Endodermal cell (in vitro differentiated cells): Measurements from ENCODE around the gene SDHAF4. TPM values are rescaled to one million over a fixed set of nuclear protein-coding genes. Genes with fewer than 3 reads are reported as not detected.
"Not testable (repeated sequence)": the region's sequence is repeated elsewhere in the genome, so short reads cannot be mapped to it uniquely, and the experiment has no call there.

ENCODE experiments used
- DNase-seq: peaks from one replicate; pipeline ENCODE4 v3.0.0-alpha.2; 2017
- H3K27ac ChIP-seq: 2 replicates; pipeline ENCODE4 v1.5.1; 2013; ENCODE audit warnings: mild to moderate bottlenecking, low read depth, low read length, moderate library complexity
- H3K27me3 ChIP-seq: 2 replicates; pipeline ENCODE4 v1.6.1; 2013; ENCODE audit warnings: mild to moderate bottlenecking, low read length, moderate library complexity; ENCODE audit not compliant: insufficient read depth, control insufficient read depth, poor library complexity, severe bottlenecking
- H3K36me3 ChIP-seq: 2 replicates; pipeline ENCODE4 v1.7.0; 2013; ENCODE audit warnings: mild to moderate bottlenecking, low read length, moderate library complexity; ENCODE audit not compliant: control insufficient read depth, insufficient read depth
- H3K4me1 ChIP-seq: one replicate; pipeline ENCODE4 v1.7.0; 2013; ENCODE audit warnings: low read length; ENCODE audit not compliant: control insufficient read depth, insufficient read depth
- H3K4me3 ChIP-seq: 2 replicates; pipeline ENCODE4 v1.5.1; 2013; ENCODE audit warnings: mild to moderate bottlenecking, low read length, moderate library complexity
- H3K9ac ChIP-seq: 2 replicates; pipeline ENCODE4 v1.6.1; 2013; ENCODE audit warnings: mild to moderate bottlenecking, low read length, moderate library complexity; ENCODE audit not compliant: poor library complexity, severe bottlenecking; ENCODE audit errors: extremely low read depth
- H3K9me3 ChIP-seq: 2 replicates; pipeline ENCODE4 v1.6.1; 2013; ENCODE audit warnings: mild to moderate bottlenecking, low read length, moderate library complexity; ENCODE audit not compliant: control insufficient read depth
- H3K27ac Mint-ChIP-seq: 2 replicates; pipeline ENCODE4 v1.8.0; 2020; ENCODE audit warnings: mixed read lengths
- H3K27me3 Mint-ChIP-seq: 2 replicates; pipeline ENCODE4 v1.8.0; 2021; ENCODE audit warnings: mild to moderate bottlenecking, mixed read lengths; ENCODE audit not compliant: insufficient read depth
- H3K36me3 Mint-ChIP-seq: 2 replicates; pipeline ENCODE4 v1.8.0; 2020; ENCODE audit warnings: low read depth, mixed read lengths
- H3K4me1 Mint-ChIP-seq: 2 replicates; pipeline ENCODE4 v1.8.0; 2020; ENCODE audit warnings: mixed read lengths
- H3K4me3 Mint-ChIP-seq: 2 replicates; pipeline ENCODE4 v1.8.0; 2020; ENCODE audit warnings: mild to moderate bottlenecking, moderate library complexity, mixed read lengths
- H3K9me3 Mint-ChIP-seq: 2 replicates; pipeline ENCODE4 v1.8.0; 2020; ENCODE audit warnings: mild to moderate bottlenecking, mixed read lengths
- WGBS, 2 experiments: methylation state at CpG; one replicate each; pipeline versions ENCODE4 v1.1.5 to v1.1.7; 2013; ENCODE audit warnings: missing lambda C conversion rate in 2 of 2, mixed read lengths in 1 of 2; ENCODE audit not compliant: insufficient coverage in 1 of 2, insufficient read length in 1 of 2; 5-methylcytosine and 5-hydroxymethylcytosine counted together
- total RNA-seq, 2 donors: library from RNA; stranded (reverse); fragmentation: NEBNext Ultra II Directional in 1 of 2; extraction: Animal tissue kit (Norgen Biotek cat#: 25700) in 1 of 2; gene quantifications; 2 replicates in 1 of 2; 3 replicates in 1 of 2; pipeline ENCODE4 v1.2.1, GENCODE V29; 2021
- TF ChIP-seq, protein P1 (sequence below): fragments of 200-600 bp; sonication (generic); conservative IDR thresholded peaks from 2 replicates; pipeline ENCODE4 v1.5.0; 2021; ENCODE audit warnings: antibody characterized with exemption, mild to moderate bottlenecking

SDHAF4 gene
- total RNA-seq, 2 donors from 2014 or later, result 23.5 to 47.4 TPM

DNA sequence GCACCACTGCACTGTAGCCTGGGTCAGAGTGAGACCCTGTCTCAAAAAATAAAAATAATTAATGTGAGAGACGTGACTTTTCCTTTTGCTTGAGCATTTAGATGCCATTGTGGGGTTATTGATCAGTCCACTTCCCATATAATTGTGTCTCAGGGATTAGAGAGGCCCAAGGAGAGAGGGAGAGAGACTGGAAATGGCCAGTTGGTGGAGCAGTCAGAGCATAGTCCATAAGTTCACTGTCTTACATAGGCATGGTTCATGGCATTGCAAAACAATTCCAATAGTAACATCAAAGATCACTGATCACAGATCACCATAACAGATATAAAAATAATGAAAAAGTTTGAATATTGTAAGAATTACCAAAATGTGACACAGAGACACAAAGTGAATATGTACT is 15.2 kb upstream of the SDHAF4 start:
- H3K27me3 Mint-ChIP-seq, result no peaks in the 10 kb centered on the region
- H3K27me3 ChIP-seq, result no peaks in the 10 kb centered on the region
- DNase-seq, result no peak
- H3K36me3 ChIP-seq, result no peaks in the 10 kb centered on the region
- no peaks in the 10 kb centered on the region for H3K4me1 Mint-ChIP-seq
- H3K27ac Mint-ChIP-seq, result no peak overlapping the region
- H3K9me3 ChIP-seq, result no peaks in the 10 kb centered on the region
- H3K4me3 Mint-ChIP-seq, result no peak overlapping the region
- no peaks in the 10 kb centered on the region for H3K4me1 ChIP-seq
- H3K9ac ChIP-seq, result no peak overlapping the region
- peaks cover 5% of the 10 kb centered on the region for H3K36me3 Mint-ChIP-seq
- no peaks in the 10 kb centered on the region for H3K9me3 Mint-ChIP-seq
- TF ChIP-seq, protein P1, sequence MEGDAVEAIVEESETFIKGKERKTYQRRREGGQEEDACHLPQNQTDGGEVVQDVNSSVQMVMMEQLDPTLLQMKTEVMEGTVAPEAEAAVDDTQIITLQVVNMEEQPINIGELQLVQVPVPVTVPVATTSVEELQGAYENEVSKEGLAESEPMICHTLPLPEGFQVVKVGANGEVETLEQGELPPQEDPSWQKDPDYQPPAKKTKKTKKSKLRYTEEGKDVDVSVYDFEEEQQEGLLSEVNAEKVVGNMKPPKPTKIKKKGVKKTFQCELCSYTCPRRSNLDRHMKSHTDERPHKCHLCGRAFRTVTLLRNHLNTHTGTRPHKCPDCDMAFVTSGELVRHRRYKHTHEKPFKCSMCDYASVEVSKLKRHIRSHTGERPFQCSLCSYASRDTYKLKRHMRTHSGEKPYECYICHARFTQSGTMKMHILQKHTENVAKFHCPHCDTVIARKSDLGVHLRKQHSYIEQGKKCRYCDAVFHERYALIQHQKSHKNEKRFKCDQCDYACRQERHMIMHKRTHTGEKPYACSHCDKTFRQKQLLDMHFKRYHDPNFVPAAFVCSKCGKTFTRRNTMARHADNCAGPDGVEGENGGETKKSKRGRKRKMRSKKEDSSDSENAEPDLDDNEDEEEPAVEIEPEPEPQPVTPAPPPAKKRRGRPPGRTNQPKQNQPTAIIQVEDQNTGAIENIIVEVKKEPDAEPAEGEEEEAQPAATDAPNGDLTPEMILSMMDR, result peak; percentile 44
- no peak overlapping the region for H3K4me3 ChIP-seq
- 80 to 89% methylated on average over 1 of the region's 1 CpG for WGBS, 2 experiments
- no peak overlapping the region for H3K27ac ChIP-seq

DNA sequence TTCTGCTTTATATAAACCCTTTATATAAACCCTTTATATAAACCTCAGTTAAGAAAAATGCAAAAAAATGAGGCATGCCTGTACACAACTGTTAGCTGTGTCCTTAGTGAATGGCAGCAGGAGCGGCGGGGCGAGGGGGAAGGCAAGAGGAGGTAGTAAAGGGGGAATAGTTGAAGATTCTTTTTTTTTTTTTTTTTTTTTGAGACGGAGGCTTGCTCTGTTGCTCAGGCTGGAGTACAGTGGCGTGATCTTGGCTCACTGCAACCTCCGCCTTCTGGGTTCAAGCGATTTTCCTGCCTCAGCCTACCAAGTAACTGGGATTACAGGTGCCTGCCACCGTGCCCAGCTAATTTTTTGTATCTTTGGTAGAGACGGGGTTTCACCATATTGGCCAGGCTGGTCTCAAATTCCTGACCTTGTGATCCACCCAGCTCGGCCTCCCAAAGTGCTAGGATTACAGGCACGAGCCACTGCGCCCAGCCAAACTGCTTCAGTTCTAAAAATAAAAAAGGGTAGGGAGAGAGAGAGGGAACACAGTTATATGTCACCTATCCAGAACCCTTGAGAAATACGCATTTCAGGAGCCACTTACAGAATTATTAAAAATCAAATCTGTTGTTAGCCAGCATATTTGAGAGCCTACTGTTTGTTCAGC is 14.3 kb upstream of the SDHAF4 start:
- H3K4me1 Mint-ChIP-seq, H3K27me3 Mint-ChIP-seq, H3K4me3 Mint-ChIP-seq, DNase-seq, H3K27me3 ChIP-seq, H3K9me3 Mint-ChIP-seq, H3K27ac Mint-ChIP-seq, H3K9me3 ChIP-seq, H3K36me3 ChIP-seq, H3K4me3 ChIP-seq, H3K9ac ChIP-seq, H3K36me3 Mint-ChIP-seq, H3K4me1 ChIP-seq, H3K27ac ChIP-seq: not testable (repeated sequence)
- 79 to 93% methylated on average over 6 to 13 of the region's 13 CpGs for WGBS, 2 experiments

DNA sequence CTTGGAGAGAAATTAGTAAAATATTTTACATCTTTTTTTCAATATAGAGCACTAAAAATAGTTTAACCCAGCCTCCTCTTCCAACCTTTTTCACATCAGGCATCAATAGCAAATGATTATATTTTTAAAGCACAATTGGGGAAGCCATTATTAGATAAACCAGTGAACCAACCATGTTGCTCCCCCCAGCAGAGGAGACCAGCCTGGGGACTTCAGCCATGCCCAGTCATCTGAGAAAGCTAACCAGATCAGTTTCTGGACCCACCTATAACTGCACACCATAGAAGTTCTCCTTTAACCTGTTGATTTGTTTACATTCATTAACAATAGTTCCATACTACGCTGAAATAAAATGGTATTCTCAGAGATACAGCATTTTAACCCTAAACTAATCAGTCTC is 13.8 kb upstream of the SDHAF4 start:
- H3K27me3 Mint-ChIP-seq, result no peaks in the 10 kb centered on the region
- no peak overlapping the region for H3K9ac ChIP-seq
- no peak for DNase-seq
- H3K4me3 ChIP-seq, result no peak overlapping the region
- no peaks in the 10 kb centered on the region for H3K27me3 ChIP-seq
- peaks cover 5% of the 10 kb centered on the region for H3K36me3 Mint-ChIP-seq
- no peak overlapping the region for H3K27ac Mint-ChIP-seq
- no peaks in the 10 kb centered on the region for H3K4me1 ChIP-seq
- H3K4me1 Mint-ChIP-seq, result no peaks in the 10 kb centered on the region
- no peaks in the 10 kb centered on the region for H3K9me3 Mint-ChIP-seq
- no peaks in the 10 kb centered on the region for H3K36me3 ChIP-seq
- no peak overlapping the region for H3K4me3 Mint-ChIP-seq
- TF ChIP-seq, protein P1, result no peak
- no peaks in the 10 kb centered on the region for H3K9me3 ChIP-seq
- no peak overlapping the region for H3K27ac ChIP-seq
- WGBS, 2 experiments, result 88 to 100% methylated on average over 1 of the region's 1 CpG

DNA sequence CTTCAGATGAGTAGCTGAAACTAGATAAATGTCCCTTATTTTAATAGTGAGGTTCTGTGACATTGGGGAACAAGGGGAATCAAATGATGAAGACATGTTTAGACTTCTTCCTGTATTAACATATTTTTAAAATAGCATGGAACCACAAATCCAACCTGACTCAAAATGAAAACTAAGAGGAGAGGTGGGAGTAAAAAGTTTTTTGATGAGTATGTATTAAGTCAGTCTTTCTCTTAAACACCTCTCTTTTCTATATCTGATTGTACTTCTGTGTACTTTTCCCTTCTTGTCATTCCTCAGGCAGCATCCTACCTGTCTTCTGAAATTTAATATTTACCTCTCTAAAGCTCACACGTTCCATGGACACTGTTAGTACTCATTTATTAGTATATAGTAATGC is 8.7 kb upstream of the SDHAF4 start:
- no peaks in the 10 kb centered on the region for H3K27me3 Mint-ChIP-seq
- Histone ChIP-seq H3K4me3 (no peak overlapping the region), H3K27me3 (no peaks in the 10 kb centered on the region), H3K36me3 (no peaks in the 10 kb centered on the region), H3K9ac (no peak overlapping the region), H3K27ac (no peak overlapping the region), H3K4me1 (no peaks in the 10 kb centered on the region), H3K9me3 (no peaks in the 10 kb centered on the region)
- no CpG with 5 or more reads among the region's 1 CpG for WGBS, 2 experiments
- H3K4me3 Mint-ChIP-seq, result no peak overlapping the region
- H3K27ac Mint-ChIP-seq, result no peak overlapping the region
- TF ChIP-seq, protein P1, result no peak
- no peaks in the 10 kb centered on the region for H3K4me1 Mint-ChIP-seq
- no peaks in the 10 kb centered on the region for H3K36me3 Mint-ChIP-seq
- no peak for DNase-seq
- no peaks in the 10 kb centered on the region for H3K9me3 Mint-ChIP-seq

DNA sequence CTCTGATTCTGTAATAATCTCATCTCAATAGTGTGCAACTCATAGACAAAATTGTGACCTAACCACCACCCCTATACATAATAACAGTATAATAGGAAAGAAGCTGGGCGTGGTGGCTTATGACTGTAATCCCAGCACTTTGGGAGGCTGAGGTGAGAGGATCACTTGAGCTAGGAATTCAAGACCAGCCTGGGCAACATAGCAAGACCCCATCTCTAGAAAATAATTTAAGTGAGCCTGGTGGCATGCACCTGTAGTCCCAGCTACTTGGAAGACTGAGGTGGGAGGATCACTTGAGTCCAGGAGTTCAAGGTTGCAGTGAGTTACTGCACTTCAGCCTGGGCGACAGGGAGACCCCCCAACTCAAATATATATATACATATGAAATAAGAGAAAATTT is 4.3 kb upstream of the SDHAF4 start:
- H3K4me1 Mint-ChIP-seq, result peaks cover 14% of the 10 kb centered on the region
- H3K27ac ChIP-seq, H3K27ac Mint-ChIP-seq, H3K27me3 Mint-ChIP-seq, H3K9me3 Mint-ChIP-seq, H3K9me3 ChIP-seq, H3K27me3 ChIP-seq, H3K4me1 ChIP-seq, H3K36me3 ChIP-seq, H3K4me3 Mint-ChIP-seq, H3K4me3 ChIP-seq, DNase-seq, H3K9ac ChIP-seq, H3K36me3 Mint-ChIP-seq: not testable (repeated sequence)
- WGBS, 2 experiments, result 100% methylated on average over 1 of the region's 2 CpGs; no CpG with 5 or more reads in 1 of the 2 experiments
